Medulla oblongata (tissue), 1 donor: Measurements from ENCODE around the gene PRKCE.
"Not testable (repeated sequence)": the region's sequence is repeated elsewhere in the genome, so short reads cannot be mapped to it uniquely, and the experiment has no call there.

ENCODE experiments used
- DNase-seq: peaks from one replicate; pipeline ENCODE4 v3.0.0-alpha.2; 2015; ENCODE audit errors: extremely low spot score

PRKCE gene

GRCh38 chr2:45908316-45909170 lies 257.1 kb downstream of the PRKCE start:
- DNase-seq, result no peak

DNA sequence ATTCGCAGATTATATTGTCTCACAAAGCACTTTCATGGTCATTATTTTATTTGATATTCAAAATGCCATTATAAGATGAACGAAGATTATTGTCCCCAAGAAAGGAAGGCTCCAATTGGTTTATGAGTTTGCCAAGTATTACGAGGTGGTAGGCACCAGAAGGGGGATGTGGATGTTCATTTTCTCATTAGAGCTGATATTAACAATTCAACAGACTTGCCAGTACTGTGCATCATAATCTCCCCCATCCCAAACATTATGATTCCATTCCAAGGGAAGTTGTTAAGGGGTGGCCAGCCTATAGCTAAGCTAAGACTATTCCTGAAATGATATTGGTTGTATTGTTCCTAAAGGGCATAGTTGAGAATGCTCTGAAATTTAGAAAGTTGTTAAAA lies 257.7 kb downstream of the PRKCE start:
- no peak for DNase-seq

- DNase-seq, result peak; percentile 30
These were observed 258.3 kb downstream of the PRKCE start for GRCh38 chr2:45909677-45910191.

DNA sequence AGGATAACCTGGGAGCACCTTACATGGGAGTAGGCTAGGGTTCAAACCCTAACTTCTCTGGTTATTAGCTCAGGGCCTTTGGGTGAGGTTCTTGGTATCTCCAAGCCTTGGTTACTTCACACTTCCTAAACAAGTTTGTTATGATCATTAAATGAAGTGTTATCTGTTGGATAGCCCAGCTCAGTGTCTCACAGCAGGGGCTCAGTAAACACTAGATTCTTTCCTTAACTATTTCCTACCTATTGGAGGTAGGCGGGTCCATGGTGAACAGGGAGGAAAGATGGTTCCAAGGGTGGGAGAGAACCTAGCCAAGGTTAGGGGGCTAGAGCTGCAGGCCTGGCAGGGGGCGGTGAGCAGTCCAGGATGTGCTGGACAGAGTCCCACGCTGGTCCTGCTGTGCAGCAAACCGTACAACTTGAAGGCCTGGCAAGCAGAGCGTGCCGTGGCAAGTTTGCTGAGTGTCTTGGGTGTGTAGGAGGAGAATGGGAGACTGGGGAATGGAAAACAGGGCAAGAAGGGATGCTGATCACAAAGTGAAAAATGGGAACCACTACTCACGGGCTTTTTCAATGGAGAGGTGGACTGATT lies 259.1 kb downstream of the PRKCE start:
- no peak for DNase-seq

- no peak for DNase-seq
These were observed 260.1 kb downstream of the PRKCE start for GRCh38 chr2:45911538-45911937.

DNA sequence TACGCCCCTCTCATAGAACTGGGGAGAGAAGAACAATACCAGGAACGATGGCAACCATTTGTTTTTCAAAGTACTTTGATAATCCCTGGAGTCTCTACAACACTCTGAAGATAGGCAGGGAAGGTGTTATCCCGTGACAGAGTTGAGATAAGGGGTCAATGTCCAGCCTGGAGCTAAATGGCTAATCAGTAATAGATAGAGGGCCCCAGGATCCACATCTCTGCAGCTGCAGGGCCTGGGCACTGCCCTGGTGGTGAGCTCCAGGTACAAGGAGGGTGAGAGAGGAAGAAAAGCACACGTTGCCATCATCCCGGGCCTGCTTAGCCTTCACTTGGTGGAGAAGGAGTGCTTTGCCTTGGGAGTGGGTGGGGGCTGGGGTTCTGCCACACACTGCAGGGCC lies 260.6 kb downstream of the PRKCE start:
- DNase-seq, result no peak

- DNase-seq, result no peak
These were observed 262.1 kb downstream of the PRKCE start for GRCh38 chr2:45913539-45913938.

DNA sequence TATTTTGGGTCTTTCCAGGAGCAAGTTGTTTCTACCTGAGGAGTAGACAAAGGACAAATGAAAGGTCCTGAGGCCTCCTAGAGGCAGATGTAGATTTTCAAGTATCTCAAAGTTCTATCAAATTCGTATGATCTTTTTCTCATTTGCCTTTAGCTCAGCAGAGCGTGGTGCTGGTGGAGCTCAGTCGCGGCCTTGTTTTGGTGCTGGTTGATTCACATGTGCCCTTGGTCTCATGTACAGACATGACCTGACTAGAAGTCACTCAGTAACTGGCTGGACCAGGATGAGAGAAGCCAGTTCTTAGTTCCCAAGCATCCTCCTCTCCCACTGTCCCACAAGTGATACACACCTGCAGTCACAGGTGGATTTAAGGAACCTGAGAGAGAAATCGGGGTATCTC lies 264.0 kb downstream of the PRKCE start:
- no peak for DNase-seq

GRCh38 chr2:45917561-45918176 lies 266.2 kb downstream of the PRKCE start:
- DNase-seq, result not testable (repeated sequence)

GRCh38 chr2:45918463-45919159 lies 267.1 kb downstream of the PRKCE start:
- no peak for DNase-seq

DNA sequence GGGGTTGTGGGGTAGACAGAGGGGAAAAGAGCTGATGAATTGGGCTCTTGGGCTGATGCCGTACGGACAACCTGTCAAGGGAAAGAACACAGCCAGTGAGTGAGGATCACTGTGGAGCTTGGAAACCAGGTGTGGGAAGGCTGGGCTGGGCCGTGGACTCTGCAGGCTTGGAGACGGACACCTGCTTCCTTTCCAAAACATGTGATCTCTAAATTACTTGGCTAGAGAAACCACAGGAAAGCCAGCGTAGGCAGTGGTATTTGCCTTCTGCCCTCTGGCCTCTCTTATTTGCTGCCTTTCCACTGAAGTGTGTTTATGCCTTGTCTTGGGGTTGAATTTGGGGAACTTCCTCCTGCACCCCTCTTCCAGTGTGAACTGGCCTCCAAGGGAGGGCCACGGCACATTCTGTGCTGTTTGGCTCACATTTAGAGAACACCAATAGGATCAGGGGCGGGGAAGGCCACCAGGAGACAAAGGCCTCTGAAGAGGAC lies 267.7 kb downstream of the PRKCE start:
- no peak for DNase-seq

- DNase-seq, result no peak
These were observed 268.2 kb downstream of the PRKCE start for GRCh38 chr2:45919711-45920111.

DNA sequence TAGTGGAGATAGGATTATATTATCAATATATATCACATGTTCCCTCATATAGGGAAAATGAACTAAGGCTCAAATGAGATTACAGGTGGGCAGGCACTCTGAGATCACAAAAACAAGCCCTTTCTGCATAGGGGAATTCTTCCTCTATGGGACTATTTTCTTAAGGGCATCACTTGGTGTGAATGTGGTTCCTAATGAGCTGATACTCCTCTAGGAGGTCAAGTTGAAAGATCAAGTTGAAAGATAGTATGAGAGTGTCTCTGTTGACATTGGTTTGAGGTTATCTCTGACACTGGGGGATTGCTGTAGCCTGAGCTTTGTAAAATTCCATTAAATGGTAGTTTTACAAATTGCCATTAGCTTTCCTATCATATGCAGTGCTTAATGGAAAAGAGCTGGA lies 270.4 kb downstream of the PRKCE start:
- DNase-seq, result no peak

DNA sequence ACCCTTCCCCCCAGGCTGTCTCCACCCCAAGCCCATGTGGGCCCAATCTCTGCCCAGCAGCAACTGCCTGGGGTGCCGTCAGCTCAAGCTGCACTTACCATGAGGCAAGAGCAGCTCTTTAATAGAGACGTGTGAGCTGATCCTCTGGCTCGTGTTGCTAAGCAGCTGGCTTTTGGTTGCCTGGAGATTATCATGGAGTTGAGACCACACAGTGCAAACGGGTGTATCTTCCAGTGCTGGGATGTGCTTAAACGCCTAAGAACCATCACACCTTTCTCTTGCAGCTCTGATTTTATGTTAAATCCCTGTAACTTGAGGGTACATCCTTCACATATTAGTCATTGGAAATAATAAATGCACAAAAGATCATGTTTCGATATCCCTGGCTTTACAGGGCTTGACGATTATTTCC lies 271.1 kb downstream of the PRKCE start:
- no peak for DNase-seq

DNA sequence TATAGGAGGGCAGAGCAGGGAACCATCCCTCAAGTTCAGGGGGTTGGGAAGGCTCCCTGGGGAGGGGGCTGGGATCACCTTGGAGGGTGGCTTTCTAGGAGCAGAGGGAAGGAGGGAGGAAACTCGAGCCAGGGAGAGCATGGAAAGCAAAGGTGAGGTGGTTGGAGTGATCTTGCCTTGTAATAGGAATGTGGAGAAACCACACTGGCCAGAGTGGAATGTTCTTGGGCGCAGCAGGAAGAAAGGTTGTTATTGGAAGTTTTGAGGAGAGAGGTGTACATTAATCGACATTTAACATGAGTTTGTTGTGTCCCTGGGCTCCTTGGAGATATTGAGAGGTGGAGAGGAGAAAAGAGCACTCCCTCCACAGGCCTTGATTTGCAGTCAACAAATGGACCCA lies 272.2 kb downstream of the PRKCE start:
- DNase-seq, result no peak

- DNase-seq, result no peak
These were observed 273.6 kb downstream of the PRKCE start for GRCh38 chr2:45925026-45925425.

DNA sequence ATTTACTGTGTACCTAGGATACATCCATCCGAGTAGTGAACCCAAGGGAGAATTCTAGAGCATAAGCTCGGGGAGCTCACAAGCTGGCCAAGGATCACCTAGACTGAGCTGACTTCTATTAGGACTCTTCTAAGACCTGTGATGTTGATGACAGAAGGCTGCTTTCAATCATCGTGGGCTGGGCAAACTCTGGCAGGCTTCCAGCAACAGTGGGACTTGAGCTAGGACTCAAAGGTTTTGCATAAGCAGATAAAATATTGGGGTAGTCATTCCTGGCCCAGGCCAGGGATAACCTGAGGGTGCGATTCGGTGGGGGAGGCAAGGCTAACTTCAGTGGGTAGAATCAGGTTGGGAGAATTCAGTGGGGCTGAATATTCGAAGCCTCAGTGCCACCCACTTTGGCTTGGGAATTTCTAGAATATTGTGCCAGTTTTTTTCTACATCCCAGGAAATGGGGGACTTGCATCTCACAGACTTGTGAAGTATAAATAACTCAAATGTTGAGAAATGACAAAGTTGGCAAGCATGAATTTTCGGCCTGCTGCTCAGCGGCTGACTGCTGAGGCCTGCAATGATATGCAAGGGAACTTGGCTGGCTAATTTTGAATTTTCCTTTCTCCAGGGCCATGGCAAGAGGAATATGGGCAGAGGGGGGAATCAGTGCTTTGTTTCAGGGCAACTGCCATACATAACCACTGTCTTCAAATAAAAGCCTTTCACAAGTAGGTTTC lies 274.3 kb downstream of the PRKCE start:
- DNase-seq, result no peak

GRCh38 chr2:45928946-45929345 lies 277.5 kb downstream of the PRKCE start:
- no peak for DNase-seq

- DNase-seq, result peak; percentile 70
These were observed 278.4 kb downstream of the PRKCE start for GRCh38 chr2:45929674-45930395.

- DNase-seq, result no peak
These were observed 278.9 kb downstream of the PRKCE start for GRCh38 chr2:45930396-45930792.
